ENCODE results near the gene PRKRA. TPM values are rescaled to one million over a fixed set of nuclear protein-coding genes. Genes with fewer than 3 reads are reported as not detected.

PRKRA gene
- total and polyA plus RNA-seq, 2 of the 13 experiments (the other 11 are each of a cell fraction or from before 2014, with no cell fraction given): 53.1 to 74.7 TPM

GRCh38 chr2:178480227-178481181 lies 29.5 kb upstream of the PRKRA start, which contains the start of gene PLEKHA3 (continued):
- TF ChIP-seq, protein P1, sequence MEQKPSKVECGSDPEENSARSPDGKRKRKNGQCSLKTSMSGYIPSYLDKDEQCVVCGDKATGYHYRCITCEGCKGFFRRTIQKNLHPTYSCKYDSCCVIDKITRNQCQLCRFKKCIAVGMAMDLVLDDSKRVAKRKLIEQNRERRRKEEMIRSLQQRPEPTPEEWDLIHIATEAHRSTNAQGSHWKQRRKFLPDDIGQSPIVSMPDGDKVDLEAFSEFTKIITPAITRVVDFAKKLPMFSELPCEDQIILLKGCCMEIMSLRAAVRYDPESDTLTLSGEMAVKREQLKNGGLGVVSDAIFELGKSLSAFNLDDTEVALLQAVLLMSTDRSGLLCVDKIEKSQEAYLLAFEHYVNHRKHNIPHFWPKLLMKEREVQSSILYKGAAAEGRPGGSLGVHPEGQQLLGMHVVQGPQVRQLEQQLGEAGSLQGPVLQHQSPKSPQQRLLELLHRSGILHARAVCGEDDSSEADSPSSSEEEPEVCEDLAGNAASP (CRISPR knock-in tag; IDR thresholded peaks at IDR 0.05; ENCODE audit: borderline replicate concordance): peak; percentile 25; the same call in 1 of the 2 replicates
- no peak for TF ChIP-seq ZNF124 (CRISPR knock-in tag; IDR thresholded peaks at IDR 0.05)
- TF ChIP-seq RORA (CRISPR knock-in tag; IDR thresholded peaks at IDR 0.05): no peak
- no peak for TF ChIP-seq ZNF34 (CRISPR knock-in tag; IDR thresholded peaks at IDR 0.05; ENCODE audit: borderline replicate concordance)
- peak; percentile 95 for TF ChIP-seq PATZ1 (CRISPR knock-in tag; IDR thresholded peaks at IDR 0.05)
- TF ChIP-seq ATRX (CRISPR knock-in tag; IDR thresholded peaks at IDR 0.05; ENCODE audit: borderline replicate concordance): no peak
- TF ChIP-seq ISL2 (CRISPR knock-in tag; IDR thresholded peaks at IDR 0.05): peak; percentile 75; the same call in 1 of the 2 replicates
- 0 out of 2 replicates have a peak, but pooled peaks have one; percentile 71 for TF ChIP-seq ZNF850 (CRISPR knock-in tag; conservative IDR thresholded peaks at IDR 0.05)
